ENCODE measurements around the gene CLEC5A. TPM values are rescaled to one million over a fixed set of nuclear protein-coding genes. Genes with fewer than 3 reads are reported as not detected.

The CLEC5A gene
- polyA plus RNA-seq (2013, experiment 1 of 2): not detected
- not detected for polyA plus RNA-seq (2013, experiment 2 of 2)

GRCh38 chr7:141946796-141947195 lies at the start of gene CLEC5A:
Gene CLEC5A (minus strand): TSS chr7:141946974. CDS start chr7:141946292, 682 bp downstream.
- H2AK5ac ChIP-seq (ENCODE audit: low read length, severe bottlenecking): no peak within 1 kb of the TSS
- H3K9ac ChIP-seq (ENCODE audit: low read length): no peak within 1 kb of the TSS
- DNase-seq: no peak
- no peak within 1 kb of the TSS for H2BK15ac ChIP-seq (ENCODE audit: low read depth, poor library complexity, severe bottlenecking)
- no peak within 1 kb of the TSS for H3K27ac ChIP-seq (ENCODE audit: low read length, poor library complexity, severe bottlenecking)
- no peaks in the 10 kb centered on the region for H3K79me1 ChIP-seq (replicated peaks; ENCODE audit: low read length, poor library complexity, severe bottlenecking)
- no peak within 1 kb of the TSS for H3K4me2 ChIP-seq (ENCODE audit: low read length, poor library complexity, severe bottlenecking)
- H3K4me1 ChIP-seq (ENCODE audit: control insufficient read depth, insufficient read depth, low read depth, low read length): no peaks in the 10 kb centered on the region
- no peak within 1 kb of the TSS for H4K91ac ChIP-seq (ENCODE audit: low read length)
- H2BK120ac ChIP-seq (ENCODE audit: low read depth, low read length): no peak within 1 kb of the TSS
- WGBS: no CpG with 5 or more reads among the region's 3 CpGs
- no peak within 1 kb of the TSS for H3K23ac ChIP-seq (ENCODE audit: low read length in 2 of 2)
- no peak within 1 kb of the TSS for H2BK5ac ChIP-seq (ENCODE audit: low read depth, low read length, poor library complexity, severe bottlenecking)
- H3K36me3 ChIP-seq (ENCODE audit: control insufficient read depth in 1 of 2, insufficient read depth in 2 of 2, low read depth in 1 of 2, low read length in 2 of 2): no peaks in the 10 kb centered on the region
- no peak within 1 kb of the TSS for H3K4me3 ChIP-seq (ENCODE audit: insufficient read depth in 1 of 2, low read depth in 1 of 2, low read length in 2 of 2)
- no peaks in the 10 kb centered on the region for H3K27me3 ChIP-seq (ENCODE audit: control insufficient read depth in 1 of 2, insufficient read depth in 1 of 2, low read length in 2 of 2)
- no peak within 1 kb of the TSS for H2BK12ac ChIP-seq (ENCODE audit: low read length in 2 of 2)
- no peak within 1 kb of the TSS for H4K8ac ChIP-seq (ENCODE audit: low read length)
- H3K18ac ChIP-seq (ENCODE audit: low read depth in 1 of 2, low read length in 2 of 2): no peak within 1 kb of the TSS
- no peak within 1 kb of the TSS for H3K14ac ChIP-seq (ENCODE audit: low read length in 2 of 2)
- peaks cover 9% of the 10 kb centered on the region for H3K9me3 ChIP-seq (ENCODE audit: control insufficient read depth, low read length)
- no peak within 1 kb of the TSS for H2AFZ ChIP-seq (ENCODE audit: low read depth, low read length)
- H3K4ac ChIP-seq (ENCODE audit: low read depth in 1 of 2, low read length in 2 of 2): no peak within 1 kb of the TSS

- no peak overlapping the region for H3K4me3 ChIP-seq (ENCODE audit: insufficient read depth in 1 of 2, low read depth in 1 of 2, low read length in 2 of 2)
- no peak overlapping the region for H4K91ac ChIP-seq (ENCODE audit: low read length)
- no peak overlapping the region for H3K18ac ChIP-seq (ENCODE audit: low read depth in 1 of 2, low read length in 2 of 2)
- H2AK5ac ChIP-seq (ENCODE audit: low read length, severe bottlenecking): no peak overlapping the region
- H2BK15ac ChIP-seq (ENCODE audit: low read depth, poor library complexity, severe bottlenecking): no peak overlapping the region
- H2BK120ac ChIP-seq (ENCODE audit: low read depth, low read length): no peak overlapping the region
- no peak overlapping the region for H2BK12ac ChIP-seq (ENCODE audit: low read length in 2 of 2)
- no peak overlapping the region for H3K23ac ChIP-seq (ENCODE audit: low read length in 2 of 2)
- WGBS: 67% methylated on average over 1 of the region's 1 CpG
- no peak for DNase-seq
- H3K9ac ChIP-seq (ENCODE audit: low read length): no peak overlapping the region
- peaks cover 2% of the 10 kb centered on the region for H3K9me3 ChIP-seq (ENCODE audit: control insufficient read depth, low read length)
- no peak overlapping the region for H2AFZ ChIP-seq (ENCODE audit: low read depth, low read length)
- no peak overlapping the region for H3K27ac ChIP-seq (ENCODE audit: low read length, poor library complexity, severe bottlenecking)
- H4K8ac ChIP-seq (ENCODE audit: low read length): no peak overlapping the region
- H3K4me1 ChIP-seq (ENCODE audit: control insufficient read depth, insufficient read depth, low read depth, low read length): no peaks in the 10 kb centered on the region
- no peaks in the 10 kb centered on the region for H3K79me1 ChIP-seq (replicated peaks; ENCODE audit: low read length, poor library complexity, severe bottlenecking)
- no peak overlapping the region for H3K4me2 ChIP-seq (ENCODE audit: low read length, poor library complexity, severe bottlenecking)
- no peak overlapping the region for H2BK5ac ChIP-seq (ENCODE audit: low read depth, low read length, poor library complexity, severe bottlenecking)
- no peaks in the 10 kb centered on the region for H3K27me3 ChIP-seq (ENCODE audit: control insufficient read depth in 1 of 2, insufficient read depth in 1 of 2, low read length in 2 of 2)
- H3K36me3 ChIP-seq (ENCODE audit: control insufficient read depth in 1 of 2, insufficient read depth in 2 of 2, low read depth in 1 of 2, low read length in 2 of 2): no peaks in the 10 kb centered on the region
- H3K4ac ChIP-seq (ENCODE audit: low read depth in 1 of 2, low read length in 2 of 2): no peak overlapping the region
- H3K14ac ChIP-seq (ENCODE audit: low read length in 2 of 2): no peak overlapping the region
These were observed 46.6 kb upstream of the CLEC5A start for GRCh38 chr7:141993354-141993753.

- Histone ChIP-seq H4K91ac (ENCODE audit: low read length) (no peak overlapping the region), H3K4me1 (ENCODE audit: control insufficient read depth, insufficient read depth, low read depth, low read length) (no peaks in the 10 kb centered on the region), H3K27ac (ENCODE audit: low read length, poor library complexity, severe bottlenecking) (no peak overlapping the region), H3K14ac (ENCODE audit: low read length in 2 of 2) (no peak overlapping the region), H2AK5ac (ENCODE audit: low read length, severe bottlenecking) (no peak overlapping the region), H3K79me1 (replicated peaks; ENCODE audit: low read length, poor library complexity, severe bottlenecking) (no peaks in the 10 kb centered on the region), H3K4ac (ENCODE audit: low read depth in 1 of 2, low read length in 2 of 2) (no peak overlapping the region), H3K27me3 (ENCODE audit: control insufficient read depth in 1 of 2, insufficient read depth in 1 of 2, low read length in 2 of 2) (no peaks in the 10 kb centered on the region), H2BK120ac (ENCODE audit: low read depth, low read length) (no peak overlapping the region), H3K18ac (ENCODE audit: low read depth in 1 of 2, low read length in 2 of 2) (no peak overlapping the region), H3K9ac (ENCODE audit: low read length) (no peak overlapping the region), H3K4me2 (ENCODE audit: low read length, poor library complexity, severe bottlenecking) (no peak overlapping the region), H2BK15ac (ENCODE audit: low read depth, poor library complexity, severe bottlenecking) (no peak overlapping the region), H4K8ac (ENCODE audit: low read length) (no peak overlapping the region), H2BK12ac (ENCODE audit: low read length in 2 of 2) (no peak overlapping the region), H2AFZ (ENCODE audit: low read depth, low read length) (no peak overlapping the region), H2BK5ac (ENCODE audit: low read depth, low read length, poor library complexity, severe bottlenecking) (no peak overlapping the region), H3K23ac (ENCODE audit: low read length in 2 of 2) (no peak overlapping the region), H3K36me3 (ENCODE audit: control insufficient read depth in 1 of 2, insufficient read depth in 2 of 2, low read depth in 1 of 2, low read length in 2 of 2) (no peaks in the 10 kb centered on the region), H3K9me3 (ENCODE audit: control insufficient read depth, low read length) (peaks cover 2% of the 10 kb centered on the region), H3K4me3 (ENCODE audit: insufficient read depth in 1 of 2, low read depth in 1 of 2, low read length in 2 of 2) (no peak overlapping the region)
- DNase-seq: no peak
- 78% methylated on average over 4 of the region's 4 CpGs for WGBS
These were observed 45.9 kb upstream of the CLEC5A start for GRCh38 chr7:141992688-141993087.

- H3K18ac ChIP-seq (ENCODE audit: low read depth in 1 of 2, low read length in 2 of 2): no peak overlapping the region
- H4K8ac ChIP-seq (ENCODE audit: low read length): no peak overlapping the region
- H3K9ac ChIP-seq (ENCODE audit: low read length): no peak overlapping the region
- WGBS: 70% methylated on average over 1 of the region's 2 CpGs
- no peaks in the 10 kb centered on the region for H3K36me3 ChIP-seq (ENCODE audit: control insufficient read depth in 1 of 2, insufficient read depth in 2 of 2, low read depth in 1 of 2, low read length in 2 of 2)
- no peak overlapping the region for H2BK120ac ChIP-seq (ENCODE audit: low read depth, low read length)
- no peak overlapping the region for H3K14ac ChIP-seq (ENCODE audit: low read length in 2 of 2)
- H3K4ac ChIP-seq (ENCODE audit: low read depth in 1 of 2, low read length in 2 of 2): no peak overlapping the region
- no peak overlapping the region for H2BK12ac ChIP-seq (ENCODE audit: low read length in 2 of 2)
- H3K9me3 ChIP-seq (ENCODE audit: control insufficient read depth, low read length): peaks cover 2% of the 10 kb centered on the region
- H3K27ac ChIP-seq (ENCODE audit: low read length, poor library complexity, severe bottlenecking): no peak overlapping the region
- no peak overlapping the region for H3K4me3 ChIP-seq (ENCODE audit: insufficient read depth in 1 of 2, low read depth in 1 of 2, low read length in 2 of 2)
- no peak for DNase-seq
- H3K23ac ChIP-seq (ENCODE audit: low read length in 2 of 2): no peak overlapping the region
- H2AK5ac ChIP-seq (ENCODE audit: low read length, severe bottlenecking): no peak overlapping the region
- H3K4me2 ChIP-seq (ENCODE audit: low read length, poor library complexity, severe bottlenecking): no peak overlapping the region
- H3K4me1 ChIP-seq (ENCODE audit: control insufficient read depth, insufficient read depth, low read depth, low read length): no peaks in the 10 kb centered on the region
- H4K91ac ChIP-seq (ENCODE audit: low read length): no peak overlapping the region
- no peak overlapping the region for H2AFZ ChIP-seq (ENCODE audit: low read depth, low read length)
- H2BK15ac ChIP-seq (ENCODE audit: low read depth, poor library complexity, severe bottlenecking): no peak overlapping the region
- H3K27me3 ChIP-seq (ENCODE audit: control insufficient read depth in 1 of 2, insufficient read depth in 1 of 2, low read length in 2 of 2): no peaks in the 10 kb centered on the region
- H2BK5ac ChIP-seq (ENCODE audit: low read depth, low read length, poor library complexity, severe bottlenecking): no peak overlapping the region
- no peaks in the 10 kb centered on the region for H3K79me1 ChIP-seq (replicated peaks; ENCODE audit: low read length, poor library complexity, severe bottlenecking)
These were observed 45.4 kb upstream of the CLEC5A start for GRCh38 chr7:141992156-141992555.

Data from mesenchymal stem cell (in vitro differentiated cells and primary cell).